EH (cell line): ENCODE data around the gene CAMTA1.

Experiments
- DNase-seq: peaks from one replicate; pipeline ENCODE4 v3.0.0-alpha.2; 2015; ENCODE audit warnings: low read depth

CAMTA1 gene

GRCh38 chr1:7455796-7456721 lies 670.8 kb downstream of the CAMTA1 start:
- DNase-seq, result no peak

GRCh38 chr1:7456722-7457082 lies 671.4 kb downstream of the CAMTA1 start:
- no peak for DNase-seq

- DNase-seq, result no peak
Measured at GRCh38 chr1:7457811-7458210, 672.6 kb downstream of the CAMTA1 start.

GRCh38 chr1:7458946-7459345 lies 673.7 kb downstream of the CAMTA1 start:
- no peak for DNase-seq

- no peak for DNase-seq
Measured at GRCh38 chr1:7459914-7460313, 674.7 kb downstream of the CAMTA1 start.

GRCh38 chr1:7460807-7461206 lies 675.6 kb downstream of the CAMTA1 start:
- DNase-seq, result no peak

- DNase-seq, result peak; percentile 16
Measured at GRCh38 chr1:7462617-7463016, 677.4 kb downstream of the CAMTA1 start.

GRCh38 chr1:7463526-7463925 lies 678.3 kb downstream of the CAMTA1 start:
- DNase-seq, result no peak

- DNase-seq, result no peak
Measured at GRCh38 chr1:7464736-7465135, 679.5 kb downstream of the CAMTA1 start.

- no peak for DNase-seq
Measured at GRCh38 chr1:7467476-7468175, 682.4 kb downstream of the CAMTA1 start.

GRCh38 chr1:7468248-7468647 lies 683.0 kb downstream of the CAMTA1 start:
- peak; percentile 8 for DNase-seq

- DNase-seq, result peak; percentile 88
Measured at GRCh38 chr1:7469255-7469938, 684.1 kb downstream of the CAMTA1 start.

- peak; percentile 100 for DNase-seq
Measured at GRCh38 chr1:7470904-7471638, 685.8 kb downstream of the CAMTA1 start.

GRCh38 chr1:7471836-7472235 lies 686.6 kb downstream of the CAMTA1 start:
- peak; percentile 95 for DNase-seq

- no peak for DNase-seq
Measured at GRCh38 chr1:7473223-7474142, 688.2 kb downstream of the CAMTA1 start.

GRCh38 chr1:7474143-7474490 lies 688.9 kb downstream of the CAMTA1 start:
- no peak for DNase-seq

GRCh38 chr1:7474786-7475502 lies 689.7 kb downstream of the CAMTA1 start:
- DNase-seq, result no peak

GRCh38 chr1:7475691-7476090 lies 690.4 kb downstream of the CAMTA1 start:
- DNase-seq, result no peak

GRCh38 chr1:7476402-7476801 lies 691.1 kb downstream of the CAMTA1 start:
- DNase-seq, result no peak

GRCh38 chr1:7476861-7477547 lies 691.8 kb downstream of the CAMTA1 start:
- no peak for DNase-seq
